Dedifferentiated amniotic fluid mesenchymal stem cell (primary cell): ENCODE results near the gene CCDC106.

ENCODE experiments used
- DNase-seq: peaks from one replicate; pipeline ENCODE4 v3.0.0-alpha.2; 2016; ENCODE audit errors: extremely low spot score

CCDC106 gene

DNA sequence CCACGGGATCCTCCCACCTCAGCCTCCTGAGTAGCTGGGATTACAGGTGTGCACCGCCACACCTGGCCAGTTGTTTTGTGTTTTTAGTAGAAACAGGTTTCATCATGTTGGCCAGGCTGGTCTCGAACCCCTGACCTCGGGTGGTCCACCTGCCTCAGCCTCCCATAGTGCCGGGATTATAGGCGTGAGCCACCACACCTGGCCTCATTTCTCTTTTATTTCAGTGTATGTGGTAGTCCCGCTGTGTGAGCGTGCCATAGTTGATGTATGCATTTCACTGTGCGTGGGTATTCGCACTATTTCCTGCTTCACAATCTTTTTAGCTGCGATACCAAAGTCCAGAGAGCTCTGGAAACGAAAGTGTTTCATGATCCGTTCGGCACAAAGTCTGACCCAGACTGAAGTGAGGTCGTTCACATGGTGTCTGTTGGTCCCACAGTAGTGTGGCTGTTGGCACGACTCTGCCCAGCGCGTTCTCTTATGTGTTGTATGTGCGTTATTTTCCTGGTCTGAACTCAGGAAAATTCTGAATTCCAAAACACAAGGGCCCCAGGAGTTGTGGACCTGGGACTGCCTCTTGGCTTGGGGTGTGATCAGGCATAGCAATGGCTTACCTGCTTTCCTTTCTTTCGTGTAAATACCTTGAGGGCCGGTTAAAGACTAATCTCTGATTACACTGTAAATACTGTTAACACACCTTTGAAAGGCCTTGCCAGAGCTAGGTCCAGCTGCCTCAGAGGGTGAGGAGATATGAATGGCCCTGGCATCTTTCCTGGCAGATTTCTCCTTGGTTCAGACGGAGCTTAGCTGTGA lies 35.6 kb downstream of the CCDC106 start:
- no peak for DNase-seq

DNA sequence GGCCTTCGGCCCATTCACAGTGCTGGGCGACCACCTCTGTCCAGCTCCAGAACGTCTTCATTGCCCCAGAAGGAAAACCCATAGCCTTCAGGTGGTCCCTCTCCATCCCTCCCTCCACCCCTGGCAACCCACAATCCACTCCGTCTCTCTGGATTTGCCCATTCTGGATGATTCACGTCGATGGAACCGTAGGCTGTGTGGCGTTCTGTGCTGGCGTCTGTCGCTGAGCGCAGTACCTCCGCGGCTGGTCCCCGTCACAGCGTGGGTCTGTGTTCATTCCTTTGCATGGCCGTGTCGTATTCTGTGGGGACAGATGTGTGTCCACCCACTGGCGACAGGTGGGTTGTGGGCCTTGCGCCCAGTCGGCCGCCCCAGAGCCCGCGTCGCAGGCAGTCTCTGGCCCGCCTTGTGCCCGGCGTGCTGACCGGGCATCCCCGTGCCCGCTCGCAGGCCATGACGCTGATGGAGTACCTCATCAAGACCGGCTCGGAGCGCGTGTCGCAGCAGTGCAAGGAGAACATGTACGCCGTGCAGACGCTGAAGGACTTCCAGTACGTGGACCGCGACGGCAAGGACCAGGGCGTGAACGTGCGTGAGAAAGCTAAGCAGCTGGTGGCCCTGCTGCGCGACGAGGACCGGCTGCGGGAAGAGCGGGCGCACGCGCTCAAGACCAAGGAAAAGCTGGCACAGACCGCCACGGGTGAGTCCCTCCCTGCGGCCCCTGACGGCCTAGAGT lies 37.1 kb downstream of the CCDC106 start:
- no peak for DNase-seq

DNA sequence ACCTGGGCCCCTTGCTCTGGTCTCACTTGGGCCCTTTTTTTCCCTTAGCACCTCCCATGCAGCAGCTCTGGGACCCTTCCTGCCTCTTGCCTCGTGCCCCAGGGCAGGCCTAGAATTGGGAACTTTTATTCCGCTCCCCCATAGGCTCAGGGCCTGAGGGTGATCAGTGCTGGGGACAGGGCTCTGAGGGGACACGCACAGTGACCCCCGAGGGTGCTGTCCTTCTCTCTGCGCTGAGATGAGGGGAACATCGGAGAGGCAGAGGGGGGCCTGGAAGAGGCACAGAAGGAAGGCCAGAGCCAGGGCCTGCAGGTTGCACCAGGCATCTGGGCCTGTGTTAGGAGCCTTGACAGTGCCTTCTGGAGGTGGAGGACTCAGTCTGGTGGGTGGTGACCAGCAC lies 37.8 kb downstream of the CCDC106 start:
- DNase-seq, result no peak

DNA sequence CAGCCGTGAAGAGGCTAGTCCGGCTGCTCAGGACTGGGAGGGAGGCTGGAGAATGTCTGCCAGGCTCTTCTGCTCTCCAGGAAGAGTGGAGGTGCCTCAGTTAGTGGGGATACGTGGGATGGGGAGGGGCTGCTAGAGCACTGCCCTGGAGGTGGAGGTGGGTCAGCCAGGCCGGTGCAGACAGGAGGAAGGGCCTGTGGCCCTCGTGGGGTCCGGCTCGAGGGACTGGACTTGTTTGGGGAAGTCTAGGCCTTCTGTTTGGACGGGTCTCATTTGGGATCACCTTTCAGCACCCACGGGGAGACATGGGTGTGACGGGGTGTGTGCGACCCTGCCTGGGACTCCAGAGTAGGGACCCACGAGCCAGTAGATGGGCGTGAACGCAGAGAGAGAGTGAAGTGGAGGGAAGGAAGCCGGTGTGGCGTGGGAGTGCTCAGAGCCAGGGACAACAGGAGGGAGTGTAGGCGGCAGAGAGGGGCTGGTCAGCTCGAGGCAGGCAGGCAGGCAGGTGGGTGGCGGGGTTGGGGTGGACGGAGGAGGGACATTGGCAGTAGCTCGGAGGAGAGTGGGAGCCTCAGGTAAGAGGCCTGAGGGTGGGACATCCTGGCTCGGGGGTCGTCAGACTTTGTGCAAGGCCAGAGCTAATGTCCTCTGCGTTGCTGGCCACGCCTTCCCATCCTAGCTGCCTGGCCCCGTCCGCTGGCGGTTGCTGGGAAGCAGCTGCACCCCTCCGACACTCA lies 38.5 kb downstream of the CCDC106 start:
- DNase-seq, result no peak

DNA sequence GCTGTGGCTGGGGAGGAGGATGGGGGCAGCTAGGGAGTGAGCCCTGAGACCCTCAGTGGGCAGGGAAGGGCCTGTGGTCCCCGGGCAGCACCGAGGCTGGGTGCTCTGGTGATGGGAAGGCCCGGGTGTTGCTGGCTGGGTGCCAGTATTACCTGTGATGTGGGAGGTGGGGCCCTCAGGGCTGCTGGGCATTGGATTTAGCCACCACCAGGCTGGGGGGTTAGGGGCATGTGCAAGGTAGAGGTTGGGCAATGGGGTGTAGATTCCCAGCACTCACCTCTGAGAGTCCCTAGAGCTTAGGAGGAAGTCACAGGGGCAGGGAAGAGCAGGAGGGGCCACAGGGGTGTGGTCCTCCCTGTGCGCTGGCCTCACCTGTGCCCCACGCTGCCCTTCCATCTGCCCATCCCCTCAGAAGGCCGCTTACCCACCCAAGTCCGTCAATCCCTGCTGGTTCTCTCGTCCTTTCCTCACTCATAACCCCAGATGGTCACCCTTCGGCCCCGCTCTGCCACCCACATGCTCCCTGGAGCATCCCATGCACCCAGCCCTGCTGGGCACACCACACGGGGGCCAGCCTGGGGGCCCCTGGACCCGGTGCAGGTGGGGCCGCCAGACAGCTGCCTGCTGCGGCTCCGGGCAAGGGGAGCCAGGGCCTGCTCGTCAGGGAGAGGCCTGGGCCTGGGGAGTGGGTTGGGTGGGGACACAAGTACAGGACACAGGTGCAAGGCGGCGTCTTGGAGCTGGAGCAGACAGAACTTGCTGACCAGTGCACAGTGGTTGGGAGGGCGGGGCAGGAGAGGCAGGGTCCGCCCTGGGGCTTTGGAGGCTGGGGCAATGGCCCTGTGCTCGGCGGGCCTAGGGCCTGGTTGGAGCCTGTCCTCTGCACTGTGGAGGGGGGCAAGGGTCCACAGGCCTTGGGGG lies 39.5 kb downstream of the CCDC106 start:
- DNase-seq, result no peak

DNA sequence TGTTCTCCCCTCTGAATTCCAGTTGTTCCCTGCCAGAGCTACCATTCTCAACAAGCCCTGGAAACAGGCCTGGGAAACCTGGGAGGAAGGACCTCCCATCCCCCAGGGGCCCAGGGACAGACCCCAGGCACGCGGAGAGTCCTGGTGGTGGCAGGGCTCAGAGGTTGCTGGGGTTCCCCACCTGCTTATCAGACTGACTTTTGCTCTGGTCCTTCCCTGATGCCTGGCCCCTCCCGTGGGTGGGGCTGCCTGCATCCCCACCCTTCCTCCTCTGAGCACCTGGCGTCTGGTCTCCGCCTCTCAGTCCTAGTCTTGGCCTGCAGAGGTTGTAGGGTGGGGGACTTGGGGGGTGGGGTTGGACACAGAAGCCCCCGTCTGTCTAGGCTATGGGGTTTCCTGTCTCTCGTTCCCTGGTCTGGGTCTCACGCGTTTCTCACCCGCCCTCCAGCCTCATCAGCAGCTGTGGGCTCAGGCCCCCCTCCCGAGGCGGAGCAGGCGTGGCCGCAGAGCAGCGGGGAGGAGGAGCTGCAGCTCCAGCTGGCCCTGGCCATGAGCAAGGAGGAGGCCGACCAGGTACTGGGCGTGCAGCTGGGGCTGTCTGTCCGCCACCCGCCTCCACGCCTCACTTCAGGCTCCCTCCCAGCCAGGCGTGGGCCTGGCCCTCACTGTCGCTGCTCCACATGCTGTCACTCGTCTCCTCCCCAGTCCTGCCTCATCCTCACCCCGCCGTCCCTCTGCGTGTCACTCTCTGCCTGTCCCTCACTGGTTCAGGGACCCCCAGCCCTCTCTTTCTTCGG lies 40.6 kb downstream of the CCDC106 start:
- no peak for DNase-seq

DNA sequence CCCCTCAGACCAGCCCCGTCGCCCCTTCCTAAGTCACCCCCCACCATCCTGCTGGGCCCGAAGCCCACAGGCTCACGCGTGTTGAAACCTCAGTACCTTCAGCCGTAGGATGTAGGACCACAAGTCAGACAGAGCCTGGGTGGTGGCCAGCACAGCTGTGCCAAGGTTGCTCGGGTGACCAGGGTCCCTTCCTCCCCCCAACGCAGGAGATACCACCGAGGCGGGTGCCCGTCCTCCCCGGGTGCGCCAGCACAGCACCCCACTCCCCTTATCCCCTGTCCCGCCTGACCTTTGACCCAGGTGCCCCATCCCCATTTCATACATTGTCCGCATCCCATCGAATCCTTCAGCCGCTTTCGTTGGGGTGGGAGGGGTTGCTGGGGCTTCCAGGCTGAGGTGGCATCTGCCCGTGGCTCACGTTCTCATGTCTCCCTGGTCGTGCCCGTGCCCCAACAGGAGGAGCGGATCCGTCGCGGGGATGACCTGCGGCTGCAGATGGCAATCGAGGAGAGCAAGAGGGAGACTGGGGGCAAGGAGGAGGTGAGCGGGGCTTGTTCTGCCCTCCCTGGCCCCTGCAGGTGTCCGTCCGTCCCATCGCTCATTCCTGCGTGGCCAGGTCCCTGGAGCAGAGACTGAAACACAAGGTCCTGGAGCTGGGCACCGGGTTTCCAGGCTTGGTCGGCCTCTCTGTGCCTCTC lies 41.5 kb downstream of the CCDC106 start:
- no peak for DNase-seq

DNA sequence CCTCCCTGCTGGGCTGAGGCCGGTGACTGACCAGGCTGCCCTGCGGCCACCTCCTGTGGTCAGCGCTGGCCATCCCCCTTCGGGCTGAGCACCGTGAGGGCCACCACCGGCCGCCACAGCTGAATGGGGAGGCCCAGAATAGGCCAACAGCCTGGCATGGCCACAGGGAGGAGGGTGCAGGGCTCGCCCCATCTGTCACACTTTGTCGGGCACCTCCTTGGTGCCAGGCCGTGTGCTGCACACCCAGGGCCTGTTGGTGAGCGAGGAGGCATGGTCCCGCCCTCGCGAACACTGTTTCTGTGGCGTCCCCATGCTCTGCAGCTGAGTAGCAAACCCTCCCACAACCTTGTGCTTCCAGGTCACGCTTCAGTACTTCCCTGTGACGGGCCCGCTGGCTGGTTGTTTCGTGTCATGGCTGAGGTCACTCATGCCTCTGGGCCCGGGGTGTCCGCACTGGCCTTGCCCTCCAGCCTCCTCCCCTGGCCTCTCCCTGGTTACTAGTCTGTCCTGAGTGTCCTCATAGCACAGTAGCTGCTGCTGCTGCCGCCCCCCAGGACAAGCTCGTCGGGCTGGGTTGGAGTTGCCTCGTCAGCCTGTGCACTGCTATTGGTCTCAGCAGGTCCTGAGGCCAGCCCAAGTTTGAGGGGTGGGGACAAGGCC lies 42.2 kb downstream of the CCDC106 start:
- no peak for DNase-seq

DNA sequence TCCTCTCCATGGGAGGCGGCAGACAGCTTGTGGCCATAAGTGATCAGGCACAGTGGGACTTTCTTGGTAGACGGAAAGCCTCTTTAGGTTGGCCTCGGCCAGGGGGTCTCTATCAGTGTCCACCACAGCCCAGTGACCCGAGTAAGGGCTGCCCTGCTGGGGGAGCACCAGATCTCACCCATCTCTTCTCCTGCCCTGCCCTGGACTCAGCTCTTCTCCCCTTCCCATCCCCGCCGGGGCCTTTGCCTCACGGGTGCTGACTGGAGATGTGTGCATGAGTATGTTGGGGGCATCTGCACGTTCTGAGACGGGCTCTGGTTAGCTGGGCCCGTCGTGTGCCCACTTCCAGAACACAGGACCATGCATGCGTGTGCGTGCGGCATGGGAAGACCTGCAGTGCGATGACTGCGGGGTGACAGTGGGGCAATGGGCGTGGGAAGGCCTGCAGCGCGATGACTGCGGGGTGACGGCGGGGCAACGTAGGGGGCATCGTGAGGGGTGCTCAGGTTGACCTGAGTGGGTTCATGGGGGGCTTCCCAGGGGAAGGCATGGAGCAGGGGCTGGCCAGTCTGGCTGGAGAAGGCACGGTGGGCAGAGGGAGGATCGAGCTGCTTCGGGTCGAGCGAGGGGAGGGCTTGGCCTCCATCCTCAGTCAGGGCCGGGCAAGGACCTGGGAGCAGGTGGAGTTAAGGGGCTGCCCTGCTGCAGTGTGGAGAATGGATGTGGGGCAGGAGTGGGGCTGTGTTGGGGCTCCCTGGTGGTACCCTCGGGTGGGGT lies 42.9 kb downstream of the CCDC106 start:
- no peak for DNase-seq

DNA sequence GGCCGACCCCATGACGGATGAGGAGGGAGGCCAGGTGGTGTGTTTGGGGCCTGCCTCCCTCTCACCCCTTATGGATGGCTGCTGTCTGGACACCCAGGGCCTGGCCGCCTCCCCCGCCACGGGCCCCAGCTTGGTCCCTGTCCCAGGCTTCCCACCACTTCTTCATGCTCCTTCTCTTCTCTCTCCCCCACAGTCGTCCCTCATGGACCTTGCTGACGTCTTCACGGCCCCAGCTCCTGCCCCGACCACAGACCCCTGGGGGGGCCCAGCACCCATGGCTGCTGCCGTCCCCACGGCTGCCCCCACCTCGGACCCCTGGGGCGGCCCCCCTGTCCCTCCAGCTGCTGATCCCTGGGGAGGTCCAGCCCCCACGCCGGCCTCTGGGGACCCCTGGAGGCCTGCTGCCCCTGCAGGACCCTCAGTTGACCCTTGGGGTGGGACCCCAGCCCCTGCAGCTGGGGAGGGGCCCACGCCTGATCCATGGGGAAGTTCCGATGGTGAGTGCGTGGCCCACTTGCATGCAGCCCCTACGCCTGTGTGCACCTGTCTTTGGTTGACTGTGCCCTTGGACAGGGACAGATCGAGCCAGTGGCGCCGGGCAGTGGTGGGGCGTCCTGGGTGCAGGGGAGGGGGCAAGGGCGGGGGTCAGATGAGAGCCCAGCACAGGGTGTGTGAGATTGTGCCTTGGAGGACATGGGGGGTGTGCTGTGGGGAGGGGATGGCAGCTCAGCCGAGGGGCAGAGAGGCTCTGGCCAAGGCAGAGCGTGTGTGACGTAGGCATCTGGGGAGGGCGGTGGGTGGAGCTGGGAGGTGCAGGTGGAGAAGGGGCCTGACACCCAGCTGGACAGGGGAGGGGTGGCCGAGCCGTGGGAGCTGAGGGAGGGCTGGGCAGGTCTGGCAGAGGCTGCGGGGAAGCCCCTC lies 43.8 kb downstream of the CCDC106 start:
- DNase-seq, result no peak

DNA sequence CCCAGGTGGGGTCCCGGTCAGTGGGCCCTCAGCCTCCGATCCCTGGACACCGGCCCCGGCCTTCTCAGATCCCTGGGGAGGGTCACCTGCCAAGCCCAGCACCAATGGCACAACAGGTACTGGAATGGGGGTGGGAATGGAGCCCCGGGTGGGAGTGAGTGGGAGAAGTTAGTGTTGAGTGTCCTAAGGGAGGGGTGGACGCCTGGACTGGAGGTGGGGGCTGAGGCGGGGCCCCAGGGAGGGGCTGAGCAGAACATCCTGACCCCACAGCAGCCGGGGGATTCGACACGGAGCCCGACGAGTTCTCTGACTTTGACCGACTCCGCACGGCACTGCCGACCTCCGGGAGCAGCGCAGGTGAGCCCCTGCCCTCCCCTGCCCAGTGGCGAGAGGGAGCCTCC lies 44.7 kb downstream of the CCDC106 start:
- DNase-seq, result no peak

DNA sequence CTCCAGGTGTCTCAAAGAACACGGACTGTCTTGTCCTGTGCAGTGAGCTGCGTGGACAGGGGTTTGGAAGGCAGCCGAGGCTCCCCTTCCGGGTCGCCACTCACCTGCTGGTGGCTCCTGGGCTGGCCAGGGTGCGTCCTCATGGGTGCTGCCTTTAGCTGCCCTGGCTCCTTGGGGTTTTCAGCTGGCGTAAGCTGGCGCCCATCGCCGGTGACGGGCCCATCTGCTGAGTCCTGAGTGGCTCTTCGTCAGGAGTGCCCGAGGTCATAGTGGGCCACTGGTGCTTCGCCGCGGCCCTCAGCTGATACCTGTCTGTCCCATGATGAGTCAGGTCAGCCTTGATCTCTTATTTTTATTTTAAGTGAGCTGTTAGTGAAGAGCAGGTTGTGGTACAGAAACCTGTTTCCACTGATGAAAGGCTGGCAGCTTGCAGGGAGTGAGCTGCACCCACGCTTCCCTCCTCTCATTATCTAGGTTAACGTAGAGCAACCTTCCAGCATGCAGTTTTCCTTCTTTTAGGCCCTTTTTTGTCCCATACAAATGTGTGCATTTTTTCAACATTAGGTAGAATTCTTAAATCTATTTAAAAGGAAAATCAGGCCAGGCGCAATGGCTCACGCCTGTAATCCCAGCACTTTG lies 45.4 kb downstream of the CCDC106 start:
- no peak for DNase-seq

DNA sequence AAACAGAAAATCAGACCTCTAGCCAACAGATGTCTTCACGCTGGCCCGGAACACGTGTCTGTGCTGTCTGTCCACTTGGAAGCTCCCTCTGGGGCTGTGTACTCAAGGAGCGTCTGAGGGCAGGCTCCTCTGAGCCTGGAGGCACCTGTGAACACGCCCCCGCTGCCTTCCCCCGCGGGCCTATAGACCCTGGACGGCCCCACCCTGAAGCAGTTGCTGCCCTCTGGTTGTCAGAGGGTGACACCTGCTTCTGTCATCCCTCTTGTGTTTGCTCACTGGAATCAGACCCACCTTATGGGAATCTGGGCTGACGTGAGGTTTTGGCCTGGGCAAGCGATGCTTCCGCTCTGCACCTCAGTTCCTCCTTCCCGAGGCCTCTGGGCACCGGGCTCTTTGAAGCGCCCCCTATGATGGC lies 46.2 kb downstream of the CCDC106 start:
- no peak for DNase-seq

DNA sequence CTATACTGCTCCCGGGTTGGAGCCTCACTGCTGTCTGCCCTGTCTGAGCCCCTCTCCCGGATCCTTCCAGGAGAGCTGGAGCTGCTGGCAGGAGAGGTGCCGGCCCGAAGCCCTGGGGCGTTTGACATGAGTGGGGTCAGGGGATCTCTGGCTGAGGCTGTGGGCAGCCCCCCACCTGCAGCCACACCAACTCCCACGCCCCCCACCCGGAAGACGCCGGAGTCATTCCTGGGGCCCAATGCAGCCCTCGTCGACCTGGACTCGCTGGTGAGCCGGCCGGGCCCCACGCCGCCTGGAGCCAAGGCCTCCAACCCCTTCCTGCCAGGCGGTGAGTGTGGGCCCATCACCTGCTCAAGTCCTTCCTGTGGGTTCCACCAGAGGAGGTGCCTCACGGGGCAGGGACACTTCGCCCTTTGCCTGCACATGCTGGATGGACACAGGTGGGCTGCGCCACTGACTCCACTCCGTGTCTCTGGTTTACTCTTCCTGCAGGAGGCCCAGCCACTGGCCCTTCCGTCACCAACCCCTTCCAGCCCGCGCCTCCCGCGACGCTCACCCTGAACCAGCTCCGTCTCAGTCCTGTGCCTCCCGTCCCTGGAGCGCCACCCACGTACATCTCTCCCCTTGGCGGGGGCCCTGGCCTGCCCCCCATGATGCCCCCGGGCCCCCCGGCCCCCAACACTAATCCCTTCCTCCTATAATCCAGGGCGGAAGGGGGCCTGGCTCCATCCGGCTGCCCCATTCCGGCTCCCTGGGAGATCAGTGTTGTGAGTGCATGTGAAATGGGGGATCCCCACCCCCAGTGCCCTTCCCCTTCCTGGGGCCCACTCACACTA lies 46.9 kb downstream of the CCDC106 start:
- no peak for DNase-seq

DNA sequence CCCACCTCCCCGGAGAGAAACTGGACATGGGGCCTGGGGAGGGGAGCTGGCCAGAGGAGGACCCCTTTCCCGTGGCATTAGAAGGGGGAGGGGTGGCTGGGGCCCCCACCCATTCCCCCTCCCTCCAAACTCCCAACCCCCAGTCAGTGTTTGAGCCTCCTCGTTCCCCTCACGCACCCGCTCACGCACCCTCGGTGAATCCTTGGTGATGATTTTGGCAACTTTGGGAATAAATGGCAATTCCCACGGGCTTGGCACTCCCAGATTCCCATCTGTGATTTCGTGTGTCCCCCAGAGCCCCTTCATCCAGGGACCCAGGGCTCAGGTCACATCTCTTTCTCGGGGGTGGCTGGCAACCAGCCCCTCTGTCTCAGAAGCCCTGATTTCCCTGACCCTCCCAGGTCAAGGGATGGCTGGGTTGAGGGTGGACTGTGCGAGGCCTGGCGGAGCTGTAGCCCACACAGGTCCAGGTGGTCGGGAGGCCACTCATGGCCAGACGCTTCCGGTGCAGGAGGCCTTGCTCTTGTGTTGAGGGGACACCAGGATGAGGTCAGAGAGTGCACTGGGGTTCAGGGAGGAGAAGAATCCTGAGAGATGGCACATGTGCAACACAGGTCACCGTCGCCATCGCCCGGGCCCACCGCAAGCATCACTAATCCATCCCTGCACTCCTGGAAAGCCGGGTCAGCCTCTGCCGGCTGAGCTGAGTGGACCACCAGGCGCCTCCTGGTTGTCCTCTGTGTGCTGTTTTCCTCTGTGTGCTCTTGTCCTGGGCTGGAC lies 47.7 kb downstream of the CCDC106 start:
- no peak for DNase-seq
